ENCODE data around the gene TBC1D7. TPM values are rescaled to one million over a fixed set of nuclear protein-coding genes. Genes with fewer than 3 reads are reported as not detected.

Gene TBC1D7
- polyA plus RNA-seq, 1 donor from 2014 or later: 67.9 TPM

- TF ChIP-seq CTCF (IDR thresholded peaks at IDR 0.05; ENCODE audit: poor library complexity, severe bottlenecking): no peak
Observed at GRCh38 chr6:13371421-13372072, 43.2 kb upstream of the TBC1D7 start (continued).

GRCh38 chr6:13370623-13371022 lies 42.3 kb upstream of the TBC1D7 start:
- Histone ChIP-seq H3K4me3 (ENCODE audit: low read length) (no peak overlapping the region), H3K9me2 (ENCODE audit: insufficient read depth, low read length) (no peaks in the 10 kb centered on the region), H3K9me3 (ENCODE audit: low read length) (no peaks in the 10 kb centered on the region), H4K20me1 (ENCODE audit: insufficient read depth) (no peaks in the 10 kb centered on the region), H2AFZ (ENCODE audit: low read depth, low read length) (no peak overlapping the region), H3K27ac (ENCODE audit: low read length) (no peak overlapping the region), H3K36me3 (ENCODE audit: insufficient read depth, low read length) (no peaks in the 10 kb centered on the region), H3K27me3 (ENCODE audit: insufficient read depth, low read depth, low read length) (no peaks in the 10 kb centered on the region), H3K79me2 (replicated peaks; ENCODE audit: insufficient read depth, low read length) (no peaks in the 10 kb centered on the region), H3K9ac (ENCODE audit: low read length) (no peak overlapping the region), H3F3A (ENCODE audit: insufficient read depth, low read length, poor library complexity, severe bottlenecking) (no peaks in the 10 kb centered on the region), H3K4me2 (ENCODE audit: low read length) (no peak overlapping the region)
- TF ChIP-seq TAF1 (IDR thresholded peaks at IDR 0.05; ENCODE audit: low read depth): no peak
- no peak for TF ChIP-seq SMC3 (conservative IDR thresholded peaks at IDR 0.05; ENCODE audit: poor library complexity)
- no peak for TF ChIP-seq POLR2AphosphoS5 (IDR thresholded peaks at IDR 0.05)
- TF ChIP-seq MXI1 (conservative IDR thresholded peaks at IDR 0.05; ENCODE audit: poor library complexity, severe bottlenecking): no peak
- no peak for TF ChIP-seq REST (IDR thresholded peaks at IDR 0.05; ENCODE audit: borderline replicate concordance)
- TF ChIP-seq CTCF (IDR thresholded peaks at IDR 0.05; ENCODE audit: poor library complexity, severe bottlenecking): no peak
- TF ChIP-seq EZH2 (IDR thresholded peaks at IDR 0.05; ENCODE audit: borderline replicate concordance, insufficient read depth, low read length, poor library complexity, severe bottlenecking): no peak
- no peak for TF ChIP-seq EP300 (conservative IDR thresholded peaks at IDR 0.05; ENCODE audit: poor library complexity, severe bottlenecking)
- TF ChIP-seq RAD21 (conservative IDR thresholded peaks at IDR 0.05): no peak
